GM13976 (cell line): ENCODE results near the gene REELD1.

ENCODE experiments used
- DNase-seq: peaks from one replicate; pipeline ENCODE4 v3.0.0; 2012; ENCODE audit warnings: low spot score
- in situ Hi-C: fragments of 300-500 bp; cut with MboI; formaldehyde crosslinking; loops from one replicate; pipeline ENCODE4 v1.12.0; 2022; ENCODE audit warnings: low sequenced_read_pairs, mixed read lengths, inconsistent platforms; ENCODE audit not compliant: unreplicated experiment
- TF ChIP-seq, protein P1 (sequence below): IDR thresholded peaks from 2 replicates; pipeline ENCODE4 v1.5.1; 2012; ENCODE audit warnings: borderline replicate concordance, mild to moderate bottlenecking; ENCODE audit not compliant: insufficient read depth; ENCODE audit errors: extremely low read depth, missing control alignments, control extremely low read depth

The REELD1 gene

DNA sequence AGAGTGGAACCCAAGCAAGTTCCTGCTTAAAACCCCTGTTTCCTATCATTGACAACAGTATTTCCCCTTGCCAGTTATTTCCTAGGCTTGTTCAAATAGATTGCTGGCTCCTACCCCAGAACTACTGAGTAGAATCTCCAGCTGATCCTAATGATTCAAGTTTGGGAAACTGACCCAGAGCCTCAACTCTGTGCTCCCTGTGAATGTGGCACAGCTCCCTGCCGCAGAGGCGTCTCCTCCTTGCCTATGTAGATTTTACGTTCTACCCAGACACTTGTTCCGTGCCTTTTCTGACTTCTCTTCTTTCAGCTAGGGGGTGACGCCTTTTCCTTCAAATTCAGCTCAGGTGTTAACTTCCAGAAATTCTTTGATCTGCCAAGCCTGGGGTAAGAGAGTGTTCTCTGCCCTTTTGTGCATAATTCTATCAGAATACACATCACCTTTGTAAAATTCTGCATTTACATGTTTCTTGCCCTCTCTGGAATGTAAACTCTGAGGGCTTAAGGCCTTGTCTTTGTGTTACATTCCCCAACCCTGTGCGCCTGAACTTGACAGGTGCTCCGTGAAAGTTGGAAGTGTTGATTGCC lies 34.5 kb upstream of the REELD1 start:
- in situ Hi-C loops, result loop anchor here (5.0 kb wide), 1 partner anchor 53 kb away; no protein-coding TSS in a partner anchor
- TF ChIP-seq, protein P1, sequence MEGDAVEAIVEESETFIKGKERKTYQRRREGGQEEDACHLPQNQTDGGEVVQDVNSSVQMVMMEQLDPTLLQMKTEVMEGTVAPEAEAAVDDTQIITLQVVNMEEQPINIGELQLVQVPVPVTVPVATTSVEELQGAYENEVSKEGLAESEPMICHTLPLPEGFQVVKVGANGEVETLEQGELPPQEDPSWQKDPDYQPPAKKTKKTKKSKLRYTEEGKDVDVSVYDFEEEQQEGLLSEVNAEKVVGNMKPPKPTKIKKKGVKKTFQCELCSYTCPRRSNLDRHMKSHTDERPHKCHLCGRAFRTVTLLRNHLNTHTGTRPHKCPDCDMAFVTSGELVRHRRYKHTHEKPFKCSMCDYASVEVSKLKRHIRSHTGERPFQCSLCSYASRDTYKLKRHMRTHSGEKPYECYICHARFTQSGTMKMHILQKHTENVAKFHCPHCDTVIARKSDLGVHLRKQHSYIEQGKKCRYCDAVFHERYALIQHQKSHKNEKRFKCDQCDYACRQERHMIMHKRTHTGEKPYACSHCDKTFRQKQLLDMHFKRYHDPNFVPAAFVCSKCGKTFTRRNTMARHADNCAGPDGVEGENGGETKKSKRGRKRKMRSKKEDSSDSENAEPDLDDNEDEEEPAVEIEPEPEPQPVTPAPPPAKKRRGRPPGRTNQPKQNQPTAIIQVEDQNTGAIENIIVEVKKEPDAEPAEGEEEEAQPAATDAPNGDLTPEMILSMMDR, result no peak
- no peak for DNase-seq

DNA sequence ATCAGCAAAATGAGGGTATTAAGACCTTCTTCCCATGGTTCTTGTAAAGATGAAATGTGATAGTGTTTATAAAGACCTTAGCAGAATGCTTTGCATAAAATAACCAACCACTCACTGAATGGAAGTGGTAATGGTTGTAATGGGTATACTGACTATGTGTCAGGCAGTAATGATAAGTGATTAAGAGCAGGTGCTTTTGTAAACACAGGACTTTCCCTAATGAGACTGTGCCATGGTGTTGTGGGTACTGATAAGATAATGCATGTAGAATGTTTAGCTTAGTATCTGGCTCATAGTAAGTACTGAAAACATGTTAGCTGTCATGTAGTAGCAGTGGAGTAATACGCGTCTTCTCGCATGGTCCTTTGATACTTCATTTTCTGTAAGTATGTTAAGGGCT lies 31.9 kb upstream of the REELD1 start:
- DNase-seq, result no peak
- in situ Hi-C loops, result loop anchor here (5.0 kb wide), 1 partner anchor 55 kb away; no protein-coding TSS in a partner anchor

DNA sequence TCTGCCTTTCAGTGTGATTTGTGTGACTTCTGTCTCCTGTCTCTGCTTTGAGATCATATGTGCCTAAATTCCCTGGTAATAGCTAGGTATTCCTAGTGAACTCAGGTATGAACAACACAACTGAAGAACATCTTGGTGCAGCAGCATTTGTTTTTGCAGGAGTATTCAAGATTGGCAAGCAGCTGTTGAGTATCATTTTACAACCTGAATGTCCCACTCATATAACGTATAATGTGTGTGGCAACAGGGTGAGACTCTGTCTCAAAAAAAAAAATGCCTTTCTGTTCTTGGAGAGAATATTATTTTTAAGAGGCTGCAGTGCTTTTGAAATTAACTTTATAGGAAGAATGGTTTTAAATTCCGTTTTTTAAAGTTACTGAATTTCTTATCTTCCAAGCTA lies 31.1 kb upstream of the REELD1 start:
- TF ChIP-seq, protein P1, result no peak
- no peak for DNase-seq
- in situ Hi-C loops, result loop anchor here (5.0 kb wide), 1 partner anchor 56 kb away; no protein-coding TSS in a partner anchor

More for the DNA sequence above, 31.9 kb upstream of the REELD1 start:
- TF ChIP-seq, protein P1, result no peak

DNA sequence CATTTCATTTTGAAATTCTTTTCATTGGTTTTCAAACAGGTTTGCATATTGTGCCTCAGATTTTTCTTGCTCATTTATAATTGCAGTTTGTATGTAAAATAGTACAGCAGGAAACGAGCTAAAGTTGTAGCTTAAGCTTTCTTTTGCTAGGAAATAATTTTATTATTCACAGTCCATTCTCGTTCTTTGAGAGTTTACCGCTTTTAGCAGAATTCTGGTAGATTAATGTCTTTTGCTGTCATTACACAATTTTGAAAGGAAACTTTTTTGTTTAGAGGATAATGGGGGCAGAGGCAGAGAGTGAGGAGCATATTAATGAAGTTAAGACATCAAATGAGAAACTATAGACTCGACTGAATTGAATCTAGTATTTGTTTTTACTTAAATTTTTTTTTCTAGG lies 28.3 kb upstream of the REELD1 start:
- TF ChIP-seq, protein P1, result no peak
- no peak for DNase-seq
- in situ Hi-C loops, result no loop called here

DNA sequence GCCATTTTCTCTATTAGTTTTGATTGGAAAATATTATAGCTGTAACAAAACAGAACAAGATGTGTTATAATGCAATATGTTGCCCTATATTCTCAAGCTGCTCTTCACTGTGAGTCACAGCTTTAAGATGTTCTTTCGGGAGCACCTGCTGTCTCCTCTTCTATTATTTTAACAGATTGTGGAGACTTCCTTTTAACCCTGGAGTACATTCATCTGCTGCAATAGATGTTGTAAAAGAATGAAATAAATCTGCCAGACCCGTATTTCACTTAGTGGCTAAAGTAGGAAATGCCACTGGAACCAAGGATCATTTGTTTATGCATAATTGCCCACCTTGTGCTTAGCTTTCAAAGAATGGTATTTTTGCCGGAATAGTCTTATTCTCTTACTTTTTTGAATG lies 27.7 kb upstream of the REELD1 start:
- TF ChIP-seq, protein P1, result no peak
- no peak for DNase-seq
- in situ Hi-C loops, result no loop called here

DNA sequence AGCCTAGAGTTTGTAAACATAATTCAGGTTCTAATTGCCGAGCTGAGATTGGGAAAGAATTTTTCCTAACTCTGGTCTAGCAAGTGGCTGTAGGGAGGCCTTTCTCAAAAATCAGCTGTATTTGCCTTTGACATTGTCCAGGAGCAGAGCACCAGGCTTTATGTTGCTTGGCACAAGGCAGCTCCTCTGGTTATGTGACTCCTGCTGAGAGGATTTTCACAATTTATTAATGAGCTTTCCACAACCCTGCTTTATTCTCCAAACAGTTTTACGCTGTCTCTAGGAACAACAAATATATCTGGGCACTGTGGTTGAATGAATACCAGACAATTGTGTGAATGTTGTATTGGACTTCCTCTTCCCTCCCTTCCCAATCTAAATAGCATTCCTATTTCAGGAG lies 23.9 kb upstream of the REELD1 start:
- TF ChIP-seq, protein P1, result no peak
- DNase-seq, result no peak
- in situ Hi-C loops, result no loop called here
